Measurements from ENCODE around the gene MYG1. TPM values are rescaled to one million over a fixed set of nuclear protein-coding genes. Genes with fewer than 3 reads are reported as not detected.

Gene MYG1
- total and polyA plus RNA-seq, 2 experiments from 2014 or later: 25.5 to 35.9 TPM

Other genes with a start within 250 kb of the MYG1 start
- gene TNS2, start 249.6 kb upstream of the MYG1 start, total RNA-seq: 15.9 and 16.9 TPM in 2 replicates
- 32.2 and 41.8 TPM in 2 replicates for gene TNS2, start 249.6 kb upstream of the MYG1 start, polyA plus RNA-seq
- gene SPRYD3, start 220.3 kb upstream of the MYG1 start, total RNA-seq: 19.3 and 20.9 TPM in 2 replicates
- 24.6 and 25.8 TPM in 2 replicates for gene SPRYD3, start 220.3 kb upstream of the MYG1 start, polyA plus RNA-seq
- 21.8 and 25.1 TPM in 2 replicates for gene IGFBP6, start 202.0 kb upstream of the MYG1 start, total RNA-seq
- 81.2 and 86.0 TPM in 2 replicates for gene IGFBP6, start 202.0 kb upstream of the MYG1 start, polyA plus RNA-seq
- 18.9 and 21.8 TPM in 2 replicates for gene SOAT2, start 196.2 kb upstream of the MYG1 start, total RNA-seq
- 28.9 and 29.4 TPM in 2 replicates for gene SOAT2, start 196.2 kb upstream of the MYG1 start, polyA plus RNA-seq
- 13.2 and 23.2 TPM in 2 replicates for gene ZNF740, start 119.0 kb upstream of the MYG1 start, total RNA-seq
- gene ZNF740, start 119.0 kb upstream of the MYG1 start, polyA plus RNA-seq: 4.4 and 4.6 TPM in 2 replicates
- gene CSAD, start 118.8 kb upstream of the MYG1 start, total RNA-seq: 14.1 and 16.8 TPM in 2 replicates
- gene CSAD, start 118.8 kb upstream of the MYG1 start, polyA plus RNA-seq: 14.3 and 15.7 TPM in 2 replicates
- gene ITGB7, start 92.4 kb upstream of the MYG1 start, total RNA-seq: 0.23 TPM in 1 of 2 replicates, not detected in the other
- 1.0 TPM in 1 of 2 replicates, not detected in the other for gene ITGB7, start 92.4 kb upstream of the MYG1 start, polyA plus RNA-seq
- gene RARG, start 67.5 kb upstream of the MYG1 start, total RNA-seq: 15.1 and 20.9 TPM in 2 replicates
- 24.7 and 28.1 TPM in 2 replicates for gene RARG, start 67.5 kb upstream of the MYG1 start, polyA plus RNA-seq
- 7.6 and 9.0 TPM in 2 replicates for gene ESPL1, start 31.4 kb upstream of the MYG1 start, total RNA-seq
- 4.4 and 5.8 TPM in 2 replicates for gene ESPL1, start 31.4 kb upstream of the MYG1 start, polyA plus RNA-seq
- 377 and 379 TPM in 2 replicates for gene PFDN5, start 4.2 kb upstream of the MYG1 start, total RNA-seq
- gene PFDN5, start 4.2 kb upstream of the MYG1 start, polyA plus RNA-seq: 415 and 441 TPM in 2 replicates
- 57.3 and 60.3 TPM in 2 replicates for gene AAAS, start 21.9 kb downstream of the MYG1 start, total RNA-seq
- 70.6 and 79.9 TPM in 2 replicates for gene AAAS, start 21.9 kb downstream of the MYG1 start, polyA plus RNA-seq
- gene SP7, start 36.7 kb downstream of the MYG1 start, total RNA-seq: 0.20 TPM in 1 of 2 replicates, not detected in the other
- 0.60 TPM in 1 of 2 replicates, not detected in the other for gene SP7, start 36.7 kb downstream of the MYG1 start, polyA plus RNA-seq
- 48.0 and 53.3 TPM in 2 replicates for gene SP1, start 80.5 kb downstream of the MYG1 start, total RNA-seq
- gene SP1, start 80.5 kb downstream of the MYG1 start, polyA plus RNA-seq: 11.0 and 12.8 TPM in 2 replicates
- gene AMHR2, start 124.2 kb downstream of the MYG1 start, total RNA-seq: 6.4 and 13.9 TPM in 2 replicates
- gene AMHR2, start 124.2 kb downstream of the MYG1 start, polyA plus RNA-seq: 12.8 and 16.9 TPM in 2 replicates
- gene PRR13, start 142.0 kb downstream of the MYG1 start, total RNA-seq: 135 and 150 TPM in 2 replicates
- 457 and 458 TPM in 2 replicates for gene PRR13, start 142.0 kb downstream of the MYG1 start, polyA plus RNA-seq
- gene PCBP2, start 152.4 kb downstream of the MYG1 start, total RNA-seq: 343 and 389 TPM in 2 replicates
- 132 and 133 TPM in 2 replicates for gene PCBP2, start 152.4 kb downstream of the MYG1 start, polyA plus RNA-seq
- gene MAP3K12, start 199.8 kb downstream of the MYG1 start, total RNA-seq: 10.8 and 16.0 TPM in 2 replicates
- 10.0 and 14.0 TPM in 2 replicates for gene MAP3K12, start 199.8 kb downstream of the MYG1 start, polyA plus RNA-seq
- 39.1 and 54.6 TPM in 2 replicates for gene TARBP2, start 201.6 kb downstream of the MYG1 start, total RNA-seq
- gene TARBP2, start 201.6 kb downstream of the MYG1 start, polyA plus RNA-seq: 81.1 and 88.6 TPM in 2 replicates
- not detected in 2 replicates for gene NPFF, start 207.8 kb downstream of the MYG1 start, total RNA-seq
- gene NPFF, start 207.8 kb downstream of the MYG1 start, polyA plus RNA-seq: 0.77 TPM in 1 of 2 replicates, not detected in the other